Naive B cell (primary cell): Measurements from ENCODE around the gene TNK2. TPM values are rescaled to one million over a fixed set of nuclear protein-coding genes. Genes with fewer than 3 reads are reported as not detected.
A peak's percentile ranks its signal among the peaks of the same experiment; 100 is the strongest.

Experiments
- ATAC-seq, 2 donors: fragments of 150-1000 bp; cut with Tn5 transposase; 2 replicates each; pipeline ENCODE4 v1.10.0; 2021; ENCODE audit warnings: low read depth in 2 of 2, mild to moderate bottlenecking in 2 of 2, moderate library complexity in 2 of 2
- DNase-seq: peaks from one replicate; pipeline ENCODE4 v3.0.0; 2022
- H3K27ac Mint-ChIP-seq, 6 donors: one replicate each; pipeline ENCODE4 v1.8.0; 2020 to 2022; ENCODE audit warnings: mild to moderate bottlenecking in 6 of 6, mixed read lengths in 6 of 6, moderate library complexity in 5 of 6, inconsistent platforms in 2 of 6
- H3K27me3 Mint-ChIP-seq, 3 donors: one replicate each; pipeline ENCODE4 v1.8.0; 2021 to 2022; ENCODE audit warnings: mixed read lengths in 3 of 3, mild to moderate bottlenecking in 1 of 3
- H3K36me3 Mint-ChIP-seq, 2 donors: one replicate each; pipeline ENCODE4 v1.8.0; 2020 to 2022; ENCODE audit warnings: mixed read lengths in 2 of 2, inconsistent platforms in 1 of 2, mild to moderate bottlenecking in 1 of 2
- H3K4me1 Mint-ChIP-seq, 3 donors: one replicate each; pipeline ENCODE4 v1.8.0; 2020 to 2022; ENCODE audit warnings: mixed read lengths in 3 of 3, inconsistent platforms in 1 of 3, mild to moderate bottlenecking in 1 of 3, moderate library complexity in 1 of 3
- H3K4me3 Mint-ChIP-seq, 8 donors: one replicate each; pipeline ENCODE4 v1.8.0; 2020 to 2022; ENCODE audit warnings: mild to moderate bottlenecking in 8 of 8, mixed read lengths in 8 of 8, moderate library complexity in 8 of 8, inconsistent platforms in 2 of 8
- H3K9me3 Mint-ChIP-seq, 7 donors: one replicate each; pipeline ENCODE4 v1.8.0; 2020 to 2022; ENCODE audit warnings: mixed read lengths in 7 of 7, mild to moderate bottlenecking in 5 of 7, inconsistent platforms in 2 of 7, moderate library complexity in 1 of 7
- polyA plus RNA-seq, 6 donors: library from polyadenylated mRNA; unstranded; fragments of 300-500 nt; fragmentation: Illumina TruSeq; gene quantifications; one replicate each; pipeline ENCODE4 v1.2.3, GENCODE V29; 2021; ENCODE audit warnings: low read depth in 6 of 6

TNK2 gene
- polyA plus RNA-seq, 6 donors from 2014 or later: 1.1 to 4.8 (median 2.3) TPM

DNA sequence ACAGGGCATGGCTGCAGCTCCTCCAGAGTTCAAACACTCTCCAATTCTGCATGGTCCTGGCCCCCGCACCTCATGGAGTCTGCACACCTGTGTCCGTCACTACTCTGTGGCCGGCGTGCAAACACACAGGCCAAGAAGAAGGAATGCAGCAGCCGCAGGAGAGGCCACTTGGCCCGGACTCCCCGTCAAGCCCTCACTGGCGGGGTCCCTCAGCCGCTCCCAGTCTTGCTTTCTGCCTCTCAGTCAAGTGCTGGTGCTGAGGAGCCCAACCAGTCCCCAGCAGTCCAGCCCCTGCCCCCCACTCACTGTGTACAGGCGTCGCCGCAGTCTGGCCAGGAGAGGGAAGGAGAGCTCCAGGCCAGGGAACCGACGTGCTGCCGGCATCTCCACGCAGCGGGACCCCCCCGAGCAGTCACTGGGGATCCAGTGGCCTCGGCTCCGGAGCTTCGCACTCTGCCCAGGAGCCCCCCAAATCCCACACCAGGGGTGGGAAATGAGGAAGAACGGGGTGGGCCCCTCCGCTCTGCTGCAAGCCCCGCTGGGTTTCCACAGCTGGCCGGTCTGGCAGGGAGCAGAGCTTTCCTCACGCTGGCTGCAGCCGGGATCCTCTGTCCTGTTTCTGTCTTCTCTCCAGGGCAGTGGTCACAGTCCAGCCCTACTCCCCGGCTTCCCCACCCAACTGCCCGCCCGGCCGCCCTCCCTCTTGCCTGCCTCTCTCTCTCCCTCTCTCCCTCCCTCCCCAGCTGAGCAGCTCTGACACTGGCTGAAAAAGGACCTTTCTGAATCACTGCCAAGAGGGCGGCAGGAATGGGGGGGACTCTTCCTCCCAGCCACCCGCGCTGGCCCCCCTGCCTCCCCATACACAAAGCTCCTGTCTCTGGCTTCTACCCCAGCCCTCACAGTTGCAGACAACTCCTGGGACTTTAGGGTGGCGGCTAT lies 16.0 kb downstream of the TNK2 start:
- Mint-ChIP-seq H3K4me3 (peak overlapping the region in 1 of 8 donors; percentile 92), H3K27me3 (no peaks in the 10 kb centered on the region), H3K9me3 (no peaks in the 10 kb centered on the region), H3K4me1 (peaks cover 38 to 53% (median 46%) of the 10 kb centered on the region in 3 donors), H3K36me3 (peaks cover 0 to 4% of the 10 kb centered on the region in 2 donors), H3K27ac (peak overlapping the region in 1 of 6 donors; percentile 89)
- ATAC-seq: no peak
- DNase-seq: no peak

DNA sequence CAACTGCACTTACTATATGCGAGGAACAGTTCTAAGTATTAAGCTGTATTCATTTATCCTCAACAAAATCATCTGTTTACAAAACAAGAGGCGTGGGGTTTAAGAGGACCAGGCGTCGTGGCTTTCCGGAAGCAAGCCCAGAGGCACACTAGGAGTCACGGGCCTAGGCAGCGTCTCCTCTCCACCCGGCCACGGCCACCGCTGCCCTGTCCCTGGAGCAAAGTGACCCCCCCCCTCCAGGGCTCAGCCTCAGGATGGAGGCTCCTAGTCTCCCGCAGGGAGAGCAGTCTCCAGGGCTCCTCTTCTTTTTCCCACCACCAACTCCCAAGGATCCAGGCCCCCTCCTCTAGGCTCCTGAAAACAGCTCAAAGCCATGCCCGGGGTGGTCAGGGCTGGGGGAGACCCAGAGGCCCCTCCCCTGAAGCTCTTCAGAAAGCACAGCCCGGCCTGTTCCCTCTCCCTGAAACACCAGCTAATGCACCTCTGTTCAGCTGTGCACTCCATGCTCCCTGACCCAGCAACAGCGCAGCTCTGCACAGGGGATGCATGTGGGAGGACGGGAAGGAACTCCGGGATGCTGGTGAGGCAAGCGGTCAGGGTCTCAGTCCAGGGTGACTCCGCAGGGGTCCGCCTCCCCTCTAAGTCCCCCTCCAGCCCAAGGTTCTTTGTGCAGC lies 16.8 kb downstream of the TNK2 start:
- H3K36me3 Mint-ChIP-seq: peaks cover 0 to 4% of the 10 kb centered on the region in 2 donors
- DNase-seq: no peak
- ATAC-seq: no peak
- H3K9me3 Mint-ChIP-seq: no peaks in the 10 kb centered on the region
- peak overlapping the region in 2 of 8 donors; percentile 35 to 72 for H3K4me3 Mint-ChIP-seq
- H3K27ac Mint-ChIP-seq: peak overlapping the region in 2 of 6 donors; percentile 20 to 70
- H3K4me1 Mint-ChIP-seq: peaks cover 30 to 45% (median 38%) of the 10 kb centered on the region in 3 donors
- H3K27me3 Mint-ChIP-seq: no peaks in the 10 kb centered on the region

DNA sequence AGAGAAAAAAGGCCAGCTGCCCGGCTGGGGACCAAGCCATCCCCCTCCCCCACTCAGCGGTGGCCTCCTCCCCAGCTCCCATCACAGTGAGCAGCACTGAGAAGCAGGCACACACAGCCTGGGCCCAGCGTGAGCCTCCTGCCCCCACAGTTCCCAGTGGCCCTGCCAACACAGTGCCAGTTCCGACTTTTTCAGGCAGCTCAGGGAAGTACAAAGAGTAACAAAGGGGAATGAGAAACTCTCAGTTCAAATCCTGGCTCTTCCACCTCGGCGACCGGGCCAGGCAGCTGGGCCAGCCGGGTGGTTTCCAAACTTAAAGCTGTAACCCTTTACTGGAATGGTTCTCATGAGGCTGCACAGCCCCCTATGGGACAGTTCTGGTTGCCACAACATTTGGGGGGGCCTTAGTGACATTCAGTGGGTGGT lies 18.5 kb downstream of the TNK2 start:
- Mint-ChIP-seq H3K9me3 (no peaks in the 10 kb centered on the region), H3K36me3 (peaks cover 0 to 4% of the 10 kb centered on the region in 2 donors)
- no peak for ATAC-seq

DNA sequence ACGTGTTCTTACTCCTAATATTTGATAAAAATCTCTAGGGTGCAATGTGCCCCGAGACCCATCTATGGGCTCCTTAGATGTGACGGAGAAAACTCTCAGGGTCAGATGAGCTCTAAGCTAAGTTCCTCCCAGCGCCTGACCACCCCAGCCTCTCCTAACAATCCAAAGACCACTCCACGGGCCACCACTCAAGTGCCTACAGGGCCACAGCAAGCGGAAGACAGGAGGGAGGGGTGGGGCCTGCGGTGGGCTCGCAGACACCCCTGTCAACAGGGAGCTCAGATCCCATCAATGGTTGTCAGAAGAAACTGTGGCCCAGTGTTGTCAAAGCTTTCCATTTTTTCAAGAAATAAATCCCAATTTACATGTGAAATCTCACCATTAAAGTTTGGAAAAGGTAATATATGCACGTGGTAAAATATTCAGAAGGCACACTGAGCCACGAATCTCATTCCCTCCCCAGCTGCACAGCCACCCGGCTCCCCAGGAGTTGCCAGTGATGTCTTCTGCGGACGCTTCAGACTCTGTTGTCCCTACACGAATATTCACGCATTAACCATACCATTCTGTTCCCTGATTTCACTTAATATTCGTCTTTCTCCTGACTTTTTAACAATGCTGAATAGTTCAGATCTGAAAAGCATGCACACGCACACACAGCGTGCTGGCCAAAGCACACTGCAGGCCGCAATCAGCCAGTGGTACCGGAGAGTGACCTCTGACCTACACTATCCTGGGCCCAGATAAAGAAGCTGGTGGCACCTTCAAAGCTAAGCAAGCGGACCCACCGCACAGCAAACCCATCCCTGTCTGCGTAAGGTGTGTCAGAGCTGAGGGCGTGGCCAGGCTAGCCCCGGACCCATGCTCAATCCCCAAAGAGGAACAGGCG lies 19.1 kb downstream of the TNK2 start:
- Mint-ChIP-seq H3K4me1 (peaks cover 19 to 28% (median 24%) of the 10 kb centered on the region in 3 donors), H3K27ac (peak overlapping the region in 3 of 6 donors; percentile 47 to 73 (median 49)), H3K27me3 (no peaks in the 10 kb centered on the region), H3K36me3 (peaks cover 0 to 4% of the 10 kb centered on the region in 2 donors), H3K9me3 (no peaks in the 10 kb centered on the region), H3K4me3 (no peak overlapping the region)
- no peak for DNase-seq
- ATAC-seq: no peak

More for the DNA sequence above, 18.5 kb downstream of the TNK2 start:
- no peak overlapping the region for H3K4me3 Mint-ChIP-seq
- H3K27me3 Mint-ChIP-seq: no peaks in the 10 kb centered on the region
- peaks cover 24 to 35% (median 30%) of the 10 kb centered on the region in 3 donors for H3K4me1 Mint-ChIP-seq
- no peak for DNase-seq
- H3K27ac Mint-ChIP-seq: peak overlapping the region in 1 of 6 donors; percentile 52

DNA sequence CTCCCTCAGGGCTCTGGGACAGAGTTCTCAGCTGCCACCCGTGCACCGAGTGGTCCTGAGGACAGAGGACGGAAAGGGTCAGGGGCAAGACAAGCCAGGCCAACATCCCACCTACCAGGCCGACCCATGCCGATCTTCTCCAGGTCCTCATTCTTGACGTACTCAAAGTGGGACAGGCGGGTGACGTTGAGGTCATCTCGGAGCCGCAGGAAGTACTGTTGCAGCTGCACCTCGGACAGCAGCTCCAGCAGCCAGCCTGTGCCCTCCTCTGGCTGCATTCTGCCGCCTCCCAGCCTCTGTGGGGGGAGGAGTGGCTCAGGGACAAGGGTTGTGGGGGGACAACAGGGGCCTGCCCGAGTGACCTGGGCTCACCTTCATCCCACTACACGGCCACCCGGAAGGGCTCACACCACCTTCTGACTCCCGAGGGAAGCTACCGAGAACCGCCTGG lies 20.0 kb downstream of the TNK2 start:
- no peaks in the 10 kb centered on the region for H3K9me3 Mint-ChIP-seq
- peaks cover 0 to 9% of the 10 kb centered on the region in 2 donors for H3K36me3 Mint-ChIP-seq
- H3K4me1 Mint-ChIP-seq: peaks cover 11 to 21% (median 16%) of the 10 kb centered on the region in 3 donors
- no peak for ATAC-seq
- DNase-seq: no peak
- H3K27me3 Mint-ChIP-seq: no peaks in the 10 kb centered on the region
- H3K27ac Mint-ChIP-seq: no peak overlapping the region
- no peak overlapping the region for H3K4me3 Mint-ChIP-seq

DNA sequence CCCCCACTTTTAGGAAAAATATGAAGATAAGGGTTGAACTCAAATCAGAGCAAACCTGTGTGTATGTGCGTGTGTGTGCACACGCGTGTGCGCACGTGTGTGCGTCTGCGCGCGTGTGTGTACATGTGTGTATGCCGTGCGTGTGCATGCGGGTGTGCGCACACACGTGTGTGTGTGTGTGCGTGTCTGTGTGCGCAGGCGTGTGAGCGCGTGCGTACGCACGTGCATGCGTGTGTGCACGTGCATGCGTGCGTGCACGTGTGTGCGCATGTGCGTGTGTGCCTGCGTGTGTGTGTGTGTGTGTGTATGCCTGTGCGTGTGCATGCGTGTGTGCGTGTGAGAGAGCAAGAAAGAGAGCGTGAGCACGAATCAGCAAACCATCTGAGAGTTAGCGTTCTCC lies 20.7 kb downstream of the TNK2 start:
- Mint-ChIP-seq H3K36me3 (peaks cover 0 to 9% of the 10 kb centered on the region in 2 donors), H3K27ac (no peak overlapping the region), H3K4me1 (peaks cover 11 to 15% (median 14%) of the 10 kb centered on the region in 3 donors), H3K27me3 (no peaks in the 10 kb centered on the region), H3K4me3 (no peak overlapping the region), H3K9me3 (no peaks in the 10 kb centered on the region)
- DNase-seq: no peak
- no peak for ATAC-seq

DNA sequence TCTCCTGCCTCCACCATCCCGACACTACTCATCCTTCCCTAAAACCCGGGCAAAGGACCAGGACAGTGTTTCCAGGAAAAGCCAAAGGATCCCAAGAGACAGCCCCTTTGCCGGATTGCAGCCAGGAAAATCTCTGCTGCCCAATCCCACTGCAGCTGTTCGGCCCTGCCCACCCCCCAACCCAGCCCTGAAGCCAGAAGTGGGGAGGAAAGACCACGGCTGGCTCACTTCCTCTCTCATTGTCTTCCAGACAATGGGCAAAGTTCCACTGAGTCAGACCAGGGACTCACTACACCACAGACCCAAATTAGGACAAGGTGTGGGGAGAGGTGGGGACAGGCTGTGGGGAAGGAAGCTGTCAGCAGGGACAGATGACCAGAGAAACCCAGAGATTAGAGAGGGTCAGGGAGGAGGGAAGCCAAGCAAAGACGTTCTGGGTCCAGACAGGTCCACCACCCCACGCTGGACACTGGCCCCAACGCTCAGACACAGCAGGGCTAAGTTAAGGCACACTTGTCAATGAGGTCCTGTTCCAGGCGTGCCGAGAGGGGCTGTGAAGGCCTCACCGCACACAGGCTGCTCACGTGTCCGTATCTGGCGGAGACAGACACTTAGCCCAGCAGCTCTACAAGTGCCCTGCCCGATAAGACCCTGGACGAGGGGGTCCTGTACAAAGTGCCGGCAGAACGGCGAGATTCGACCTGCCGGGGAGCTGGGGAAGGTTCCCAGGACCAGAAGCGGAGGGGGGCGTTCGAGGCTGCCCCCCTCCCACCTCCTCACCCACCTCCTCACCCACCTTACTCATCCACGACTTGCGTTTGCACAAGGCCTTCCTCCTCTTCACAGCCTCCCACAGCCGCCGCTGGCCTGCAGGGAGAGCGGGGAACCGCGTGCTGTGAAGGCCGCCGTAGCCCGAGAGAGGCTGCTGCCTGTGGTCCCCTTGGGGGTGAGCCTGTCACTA lies 21.9 kb downstream of the TNK2 start:
- H3K4me3 Mint-ChIP-seq: peak overlapping the region in 1 of 8 donors; percentile 12
- no peaks in the 10 kb centered on the region for H3K27me3 Mint-ChIP-seq
- H3K27ac Mint-ChIP-seq: peak overlapping the region in 3 of 6 donors; percentile 28 to 84 (median 74)
- ATAC-seq: no peak
- no peaks in the 10 kb centered on the region for H3K9me3 Mint-ChIP-seq
- H3K4me1 Mint-ChIP-seq: peaks cover 9 to 15% (median 11%) of the 10 kb centered on the region in 3 donors
- no peak for DNase-seq
- H3K36me3 Mint-ChIP-seq: peaks cover 0 to 9% of the 10 kb centered on the region in 2 donors

DNA sequence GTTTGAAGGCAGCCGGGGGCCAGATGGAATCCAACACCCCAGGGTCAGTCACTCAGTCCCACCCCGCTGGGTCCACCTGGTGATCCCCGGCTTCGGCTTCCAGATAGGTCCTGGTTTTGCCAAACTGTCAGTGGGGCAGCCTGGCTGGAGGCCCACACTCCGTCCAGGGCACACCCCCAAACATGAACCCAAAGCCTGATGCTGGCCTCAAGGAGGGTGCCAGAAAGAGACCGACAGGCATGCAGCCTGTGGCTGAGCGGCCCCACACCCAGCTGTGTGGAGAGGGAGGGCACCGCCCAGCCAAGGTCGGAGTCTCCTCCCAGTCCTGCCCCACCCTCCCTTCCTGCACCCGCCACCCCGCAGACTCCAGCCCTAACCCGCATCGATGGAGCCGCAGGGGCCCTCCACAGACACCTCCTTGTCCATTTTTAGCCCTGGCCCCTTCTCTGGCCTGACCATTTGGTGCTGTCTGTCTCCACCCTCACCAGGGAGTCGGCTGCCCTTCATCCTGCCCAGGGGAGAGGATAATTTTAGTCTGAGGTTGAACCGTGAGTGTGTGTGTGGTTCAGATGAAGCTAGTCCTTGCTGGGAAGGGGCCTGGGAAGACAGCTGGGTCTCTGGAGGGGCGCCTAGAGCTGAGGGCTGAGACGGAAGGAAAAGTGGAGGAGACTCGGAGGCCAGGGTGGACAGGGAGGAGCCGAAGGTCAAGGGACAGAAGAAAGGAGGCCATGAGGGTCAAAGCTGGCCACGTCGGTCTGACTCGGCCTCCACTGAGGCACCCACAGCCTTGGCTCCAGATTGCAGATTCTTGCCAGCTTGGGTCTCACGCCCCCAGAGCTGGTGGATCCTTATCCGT lies 23.1 kb downstream of the TNK2 start:
- H3K27me3 Mint-ChIP-seq: no peaks in the 10 kb centered on the region
- peaks cover 0 to 9% of the 10 kb centered on the region in 2 donors for H3K36me3 Mint-ChIP-seq
- H3K4me3 Mint-ChIP-seq: no peak overlapping the region
- ATAC-seq: no peak
- H3K27ac Mint-ChIP-seq: peak overlapping the region in 3 of 6 donors; percentile 57 to 74 (median 65)
- H3K9me3 Mint-ChIP-seq: no peaks in the 10 kb centered on the region
- DNase-seq: no peak
- H3K4me1 Mint-ChIP-seq: peaks cover 7 to 15% (median 11%) of the 10 kb centered on the region in 3 donors

DNA sequence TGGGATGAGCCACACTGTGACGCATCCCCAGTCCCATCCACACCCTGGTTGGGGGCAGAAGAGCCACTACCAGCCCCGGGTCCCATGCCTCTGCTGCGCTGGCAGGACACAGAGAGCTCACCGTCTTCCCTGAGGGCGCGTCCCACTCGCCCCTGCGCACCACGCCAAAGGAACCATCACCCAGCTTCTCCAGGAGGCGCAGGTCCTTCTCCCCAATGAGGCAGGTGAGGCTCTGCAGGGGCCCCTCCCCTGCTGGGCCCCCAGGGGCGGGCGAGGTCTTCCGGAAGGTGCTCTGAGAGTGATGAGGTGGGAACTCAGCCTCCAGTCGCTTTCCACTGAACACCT lies 23.7 kb downstream of the TNK2 start:
- Mint-ChIP-seq H3K27ac (no peak overlapping the region), H3K9me3 (no peaks in the 10 kb centered on the region), H3K4me1 (peaks cover 3 to 11% (median 8%) of the 10 kb centered on the region in 3 donors), H3K27me3 (no peaks in the 10 kb centered on the region), H3K4me3 (no peak overlapping the region), H3K36me3 (peaks cover 0 to 9% of the 10 kb centered on the region in 2 donors)
- ATAC-seq (no peak), DNase-seq (no peak)

DNA sequence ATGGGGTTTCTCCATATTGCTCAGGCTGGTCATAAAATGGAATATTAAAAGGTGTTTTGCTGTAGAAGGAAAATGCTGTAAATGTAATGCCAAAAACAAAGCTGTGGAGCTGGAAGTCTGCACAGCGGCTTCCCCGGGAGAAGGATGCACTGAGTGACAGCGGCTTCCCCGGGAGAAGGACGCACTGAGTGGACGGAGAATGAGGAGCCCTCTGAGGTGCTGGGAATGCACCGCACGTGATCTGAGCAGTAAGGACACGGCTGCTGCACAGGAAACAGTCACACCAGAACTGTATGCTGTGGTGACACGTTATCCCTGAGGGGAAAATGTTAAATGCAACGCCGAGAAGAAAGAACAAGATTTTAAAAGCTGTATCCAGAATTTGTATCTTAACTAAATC lies 24.6 kb downstream of the TNK2 start:
- no peaks in the 10 kb centered on the region for H3K9me3 Mint-ChIP-seq
- H3K27ac Mint-ChIP-seq: peak overlapping the region in 1 of 6 donors; percentile 61
- peaks cover 0 to 9% of the 10 kb centered on the region in 2 donors for H3K36me3 Mint-ChIP-seq
- H3K4me3 Mint-ChIP-seq: no peak overlapping the region
- H3K27me3 Mint-ChIP-seq: no peaks in the 10 kb centered on the region
- ATAC-seq: no peak
- H3K4me1 Mint-ChIP-seq: peaks cover 0 to 5% (median 4%) of the 10 kb centered on the region in 3 donors
- DNase-seq: no peak

DNA sequence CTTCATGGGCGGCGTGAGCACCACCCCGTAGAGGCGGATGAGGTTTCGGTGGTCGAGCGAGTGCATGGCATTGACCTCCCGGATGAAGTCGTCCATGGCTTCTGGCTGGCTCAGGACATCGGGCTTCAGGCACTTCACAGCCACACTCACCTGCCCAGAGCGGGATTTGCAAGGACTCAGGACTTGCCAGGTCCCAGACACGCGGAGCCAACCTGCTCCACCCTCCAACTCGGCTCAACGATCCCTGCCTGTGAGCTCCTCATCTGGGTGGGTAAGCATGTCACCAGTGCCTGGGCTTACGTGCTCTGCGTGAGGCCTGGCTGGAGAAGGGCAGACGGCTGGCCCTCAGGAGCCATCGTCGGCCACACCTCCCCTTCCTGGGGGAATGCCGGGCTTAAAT lies 25.2 kb downstream of the TNK2 start:
- ATAC-seq (no peak), DNase-seq (no peak)
- Mint-ChIP-seq H3K36me3 (peaks cover 0 to 9% of the 10 kb centered on the region in 2 donors), H3K4me3 (no peak overlapping the region), H3K27me3 (no peaks in the 10 kb centered on the region), H3K9me3 (no peaks in the 10 kb centered on the region), H3K4me1 (peaks cover 0 to 5% (median 4%) of the 10 kb centered on the region in 3 donors), H3K27ac (no peak overlapping the region)
